GM12878 (cell line): Measurements from ENCODE around the gene PLSCR3. TPM values are rescaled to one million over a fixed set of nuclear protein-coding genes. Genes with fewer than 3 reads are reported as not detected.

Source experiments
- ATAC-seq: fragments of 200-7000 bp; cut with Tn5 transposase; 3 replicates; pipeline ENCODE4 v1.9.1; 2020; ENCODE audit warnings: mild to moderate bottlenecking, moderate library complexity
- BruUV-seq: library from RNA; stranded (reverse); fragments of 400-500 nt; replicated peaks from 2 replicates; lab custom pipeline; 2021; lab: Mats Ljungman, UMichigan
- CTCF ChIA-PET: fragments of 300-600 bp; sonication (Branson Sonifier 250); formaldehyde crosslinking; extraction: SDS; loops from one replicate; lab custom pipeline; 2021; ENCODE audit warnings: inconsistent platforms; lab: Yijun Ruan, JAX
- POLR2A ChIA-PET: fragments of 350-600 bp; formaldehyde crosslinking; extraction: SDS; loops from one replicate; lab custom pipeline; 2021; ENCODE audit warnings: inconsistent platforms; lab: Charles Lee
- RAD21 ChIA-PET: fragments of 300-600 bp; sonication (Branson Sonifier 250); formaldehyde crosslinking; loops from one replicate; lab custom pipeline; 2023; ENCODE audit warnings: antibody characterized with exemption; ENCODE audit not compliant: unreplicated experiment; lab: Charles Lee
- SMC1A ChIA-PET: fragments of 300-600 bp; sonication (Branson Sonifier 250); formaldehyde crosslinking; loops from one replicate; lab custom pipeline; 2023; ENCODE audit not compliant: unreplicated experiment, uncharacterized antibody; lab: Charles Lee
- DNase-seq: peaks from one replicate; pipeline ENCODE4 v3.0.0-alpha.2; 2011; ENCODE audit warnings: low read depth, low spot score
- FAIRE-seq: peaks from 3 replicates; lab custom pipeline; 2011; peaks lifted over from hg19 to GRCh38; lab: Jason Lieb, UNC
- H2AFZ ChIP-seq: 2 replicates; pipeline ENCODE4 v1.6.0; 2011; ENCODE audit warnings: low read depth, low read length, control low read depth; ENCODE audit not compliant: control insufficient read depth
- H3K27ac ChIP-seq: 2 replicates; pipeline ENCODE4 v1.5.1; 2011; ENCODE audit warnings: control low read depth; ENCODE audit not compliant: control insufficient read depth, insufficient read depth
- H3K27me3 ChIP-seq, 2 experiments: replicated peaks in 1 of 2; 2 replicates each; pipeline versions ENCODE4 v1.6.0 to v1.6.1; 2011; ENCODE audit warnings: low read length in 1 of 2; ENCODE audit not compliant: control insufficient read depth in 2 of 2, insufficient read depth in 2 of 2
- H3K36me3 ChIP-seq, 2 experiments: 2 replicates each; pipeline ENCODE4 v1.5.1; 2011; ENCODE audit warnings: low read length in 1 of 2; ENCODE audit not compliant: control insufficient read depth in 2 of 2, insufficient read depth in 2 of 2
- H3K4me1 ChIP-seq: 2 replicates; pipeline ENCODE4 v1.6.1; 2011; ENCODE audit warnings: mild to moderate bottlenecking, low read length, moderate library complexity, mixed read lengths; ENCODE audit not compliant: control insufficient read depth, insufficient read depth
- H3K4me2 ChIP-seq: 2 replicates; pipeline ENCODE4 v1.6.0; 2011; ENCODE audit warnings: control low read depth; ENCODE audit not compliant: control insufficient read depth, insufficient read depth
- H3K4me3 ChIP-seq: fragments of 200-600 bp; sonication (generic); 2 replicates; pipeline ENCODE4 v1.5.1; 2016
- H3K79me2 ChIP-seq: 2 replicates; pipeline ENCODE4 v1.6.0; 2011; ENCODE audit warnings: low read length; ENCODE audit not compliant: control insufficient read depth, insufficient read depth
- H3K9ac ChIP-seq: 2 replicates; pipeline ENCODE4 v1.8.0; 2011; ENCODE audit warnings: low read length, control low read depth, mixed read lengths; ENCODE audit not compliant: control insufficient read depth, insufficient read depth
- H3K9me3 ChIP-seq: replicated peaks from 3 replicates; pipeline ENCODE4 v1.5.1; 2011; ENCODE audit warnings: mild to moderate bottlenecking, low read length; ENCODE audit not compliant: control insufficient read depth, insufficient read depth
- H4K20me1 ChIP-seq: 2 replicates; pipeline ENCODE4 v1.6.0; 2011; ENCODE audit not compliant: control insufficient read depth, insufficient read depth
- RCOR1 ChIP-seq: conservative IDR thresholded peaks from 2 replicates; pipeline ENCODE4 v1.6.1; 2012; ENCODE audit warnings: low read depth, low read length, improper control_type of control experiment
- WGBS: methylation state at CpG from one replicate; pipeline ENCODE4 v1.1.6; 2016; ENCODE audit warnings: low lambda C conversion rate; ENCODE audit not compliant: insufficient replicate concordance, insufficient coverage; ENCODE audit errors: missing lambda C conversion rate; 5-methylcytosine and 5-hydroxymethylcytosine counted together
- in situ Hi-C: fragments of 300-500 bp; cut with MboI; formaldehyde crosslinking; loops from 9 replicates; pipeline ENCODE4 v1.14.3; 2018; ENCODE audit warnings: mixed read lengths
- intact Hi-C: fragments of 100-400 bp; cut with micrococcal nuclease; formaldehyde crosslinking; loops from one replicate; pipeline ENCODE4 v1.14.2; 2022; ENCODE audit not compliant: unreplicated experiment
- polyA plus RNA-seq, 11 experiments: library from polyadenylated mRNA; depleted of rRNA in 4 of 11; unstranded in 6 of 11; stranded (reverse) in 5 of 11; fragments of >200 nt; fragmentation: Nextera tagmentation in 4 of 11; fragmentation: Illumina TruSeq in 1 of 11; extraction: Ambion mirVana in 4 of 11; extraction: Trizol in 1 of 11; gene quantifications; 1 replicate in 1 of 11; 2 replicates in 10 of 11; pipeline versions ENCODE4 v1.2.1 to v1.2.3, GENCODE V29; 2011 to 2016; ENCODE audit warnings: inconsistent platforms in 2 of 11, missing spikeins in 2 of 11, low read depth in 1 of 11
- total RNA-seq, 4 experiments: library from RNA; depleted of rRNA in 3 of 4; stranded (reverse); fragments of >200 nt in 3 of 4; fragmentation: Illumina TruSeq in 1 of 4; extraction: Trizol in 1 of 4; gene quantifications; 2 replicates each; pipeline versions ENCODE4 v1.2.1 to v1.2.3, GENCODE V29; 2013 to 2021
- TF ChIP-seq, protein P1 (sequence below): IDR thresholded peaks from 2 replicates; pipeline ENCODE4 v1.6.1; 2012; ENCODE audit warnings: improper control_type of control experiment, low read depth, low read length; ENCODE audit not compliant: insufficient replicate concordance

PLSCR3 gene
- total and polyA plus RNA-seq, 10 of the 15 experiments (the other 5 are each of a cell fraction or from before 2014, with no cell fraction given) = 9.9 to 51.4 (median 43.4) TPM

DNA sequence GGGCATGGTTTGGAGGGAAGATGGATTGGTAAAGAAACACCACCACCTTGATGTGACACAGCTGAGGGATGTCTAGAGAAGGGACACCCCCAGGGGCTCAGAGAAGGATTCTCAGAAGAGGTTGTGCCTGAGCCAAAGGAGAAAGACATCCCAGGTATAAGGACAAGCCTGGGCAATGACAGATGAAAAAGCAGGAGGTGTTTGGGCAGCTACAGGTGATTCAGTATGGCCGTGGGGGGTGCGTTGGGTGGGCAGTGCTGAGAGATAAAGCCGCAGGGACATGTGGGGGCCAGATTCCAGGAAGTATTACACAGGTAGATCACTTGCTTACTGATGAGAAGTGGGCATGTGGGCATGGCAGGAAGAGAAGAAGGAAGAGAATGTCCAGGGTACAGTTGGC lies 32.4 kb downstream of the PLSCR3 start (continued):
- TF ChIP-seq, protein P1, sequence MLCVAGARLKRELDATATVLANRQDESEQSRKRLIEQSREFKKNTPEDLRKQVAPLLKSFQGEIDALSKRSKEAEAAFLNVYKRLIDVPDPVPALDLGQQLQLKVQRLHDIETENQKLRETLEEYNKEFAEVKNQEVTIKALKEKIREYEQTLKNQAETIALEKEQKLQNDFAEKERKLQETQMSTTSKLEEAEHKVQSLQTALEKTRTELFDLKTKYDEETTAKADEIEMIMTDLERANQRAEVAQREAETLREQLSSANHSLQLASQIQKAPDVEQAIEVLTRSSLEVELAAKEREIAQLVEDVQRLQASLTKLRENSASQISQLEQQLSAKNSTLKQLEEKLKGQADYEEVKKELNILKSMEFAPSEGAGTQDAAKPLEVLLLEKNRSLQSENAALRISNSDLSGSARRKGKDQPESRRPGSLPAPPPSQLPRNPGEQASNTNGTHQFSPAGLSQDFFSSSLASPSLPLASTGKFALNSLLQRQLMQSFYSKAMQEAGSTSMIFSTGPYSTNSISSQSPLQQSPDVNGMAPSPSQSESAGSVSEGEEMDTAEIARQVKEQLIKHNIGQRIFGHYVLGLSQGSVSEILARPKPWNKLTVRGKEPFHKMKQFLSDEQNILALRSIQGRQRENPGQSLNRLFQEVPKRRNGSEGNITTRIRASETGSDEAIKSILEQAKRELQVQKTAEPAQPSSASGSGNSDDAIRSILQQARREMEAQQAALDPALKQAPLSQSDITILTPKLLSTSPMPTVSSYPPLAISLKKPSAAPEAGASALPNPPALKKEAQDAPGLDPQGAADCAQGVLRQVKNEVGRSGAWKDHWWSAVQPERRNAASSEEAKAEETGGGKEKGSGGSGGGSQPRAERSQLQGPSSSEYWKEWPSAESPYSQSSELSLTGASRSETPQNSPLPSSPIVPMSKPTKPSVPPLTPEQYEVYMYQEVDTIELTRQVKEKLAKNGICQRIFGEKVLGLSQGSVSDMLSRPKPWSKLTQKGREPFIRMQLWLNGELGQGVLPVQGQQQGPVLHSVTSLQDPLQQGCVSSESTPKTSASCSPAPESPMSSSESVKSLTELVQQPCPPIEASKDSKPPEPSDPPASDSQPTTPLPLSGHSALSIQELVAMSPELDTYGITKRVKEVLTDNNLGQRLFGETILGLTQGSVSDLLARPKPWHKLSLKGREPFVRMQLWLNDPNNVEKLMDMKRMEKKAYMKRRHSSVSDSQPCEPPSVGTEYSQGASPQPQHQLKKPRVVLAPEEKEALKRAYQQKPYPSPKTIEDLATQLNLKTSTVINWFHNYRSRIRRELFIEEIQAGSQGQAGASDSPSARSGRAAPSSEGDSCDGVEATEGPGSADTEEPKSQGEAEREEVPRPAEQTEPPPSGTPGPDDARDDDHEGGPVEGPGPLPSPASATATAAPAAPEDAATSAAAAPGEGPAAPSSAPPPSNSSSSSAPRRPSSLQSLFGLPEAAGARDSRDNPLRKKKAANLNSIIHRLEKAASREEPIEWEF = no peak
- TF ChIP-seq, all 136 proteins: peak for 0

DNA sequence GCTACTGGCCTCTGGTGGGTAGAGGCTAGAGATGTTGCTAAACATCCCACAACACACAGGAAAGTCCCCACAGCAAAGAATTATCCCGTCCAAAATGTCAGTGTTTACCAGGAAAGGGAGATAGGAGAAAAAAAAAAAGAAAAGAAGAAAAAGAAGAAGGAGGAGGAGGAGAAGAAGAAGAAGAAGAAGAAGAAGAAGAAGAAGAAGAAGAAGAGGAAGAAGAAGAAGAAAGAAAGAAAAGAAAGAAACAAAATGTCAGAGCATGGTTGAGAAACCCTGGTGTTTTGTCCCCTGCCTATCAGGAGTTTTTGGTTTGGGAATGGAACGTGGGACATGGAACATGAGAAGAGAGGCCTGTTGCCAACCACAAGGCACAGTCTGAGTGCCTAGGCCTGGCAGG lies 36.9 kb downstream of the PLSCR3 start:
- H3K9ac ChIP-seq = no peak overlapping the region
- H3K4me1 ChIP-seq = peaks cover 18% of the 10 kb centered on the region
- no TSS peak for BruUV-seq
- ChIA-PET POLR2A (no interaction called here), CTCF (interaction anchor here (1.0 to 3.5 kb wide), 4 partner anchors 69 to 232 kb away, joined by 3 to 47 read pairs (median 21); partner anchors contain the start of genes SENP3 and SOX15)
- H3K79me2 ChIP-seq = peaks cover 5% of the 10 kb centered on the region
- no peaks in the 10 kb centered on the region for H3K36me3 ChIP-seq
- H3K9me3 ChIP-seq = no peaks in the 10 kb centered on the region
- H3K4me3 ChIP-seq = no peak overlapping the region
- FAIRE-seq = no peak
- no peaks in the 10 kb centered on the region for H3K27me3 ChIP-seq
- H3K4me2 ChIP-seq = no peak overlapping the region
- TF ChIP-seq RCOR1 = no peak
- TF ChIP-seq, all 136 proteins: peak for 0
- RAD21 ChIA-PET = no interaction called here
- in situ Hi-C loops = no loop called here
- H3K27ac ChIP-seq = no peak overlapping the region
- no peaks in the 10 kb centered on the region for H4K20me1 ChIP-seq
- H2AFZ ChIP-seq = no peak overlapping the region
- SMC1A ChIA-PET = interaction anchor here (1.4 kb wide), 1 partner anchor 61 kb away, joined by 3 read pairs; no protein-coding TSS in a partner anchor
- ATAC-seq (no peak), DNase-seq (no peak)
- intact Hi-C loops = loop anchor here (2.0 kb wide), 1 partner anchor 203 kb away; the partner anchor contains the start of gene SENP3
- 4% methylated on average over 2 of the region's 2 CpGs for WGBS
